ENCODE measurements around the gene SSU72. TPM values are rescaled to one million over a fixed set of nuclear protein-coding genes. Genes with fewer than 3 reads are reported as not detected.

SSU72 gene
- total and polyA plus RNA-seq, 7 experiments from 2014 or later, result 121 to 267 (median 143) TPM

- H3K27ac ChIP-seq (ENCODE audit: low read depth, low read length), result no peak overlapping the region
- ChIA-PET CTCF (no interaction called here), POLR2A (interaction anchor here (1.2 kb wide), 1 partner anchor 12 kb away, joined by 5 read pairs; no protein-coding TSS in a partner anchor)
- intact Hi-C loops (cut with micrococcal nuclease), result loop anchor here in 1 of 2 donors (10.0 kb wide), 2 partner anchors 213 to 503 kb away; partner anchors contain the start of genes C1orf159 and MRPL20
- H3K4me3 ChIP-seq (ENCODE audit: low read length), result no peak overlapping the region
- Mint-ChIP-seq H3K9me3 (peaks cover 0 to 7% (median 0%) of the 10 kb centered on the region in 11 donors), H3K36me3 (peaks cover 0 to 4% (median 0%) of the 10 kb centered on the region in 5 donors), H3K27ac (peak overlapping the region in 6 of 9 donors; percentile 28 to 86 (median 78)), H3K4me1 (peaks cover 12 to 35% (median 26%) of the 10 kb centered on the region in 7 donors), H3K27me3 (no peaks in the 10 kb centered on the region), H3K4me3 (peak overlapping the region; percentile 68 to 88 (median 82))
- peaks cover 15 to 21% of the 10 kb centered on the region in 2 donors for H3K4me1 ChIP-seq (ENCODE audit: control insufficient read depth in 2 of 2, insufficient read depth in 2 of 2, low read length in 2 of 2)
- no peaks in the 10 kb centered on the region for H3K27me3 ChIP-seq (ENCODE audit: control insufficient read depth in 2 of 2, insufficient read depth in 2 of 2, low read length in 2 of 2)
- DNase-seq, result no peak
- ATAC-seq, result no peak
- no peaks in the 10 kb centered on the region for H3K9me3 ChIP-seq (ENCODE audit: control insufficient read depth in 2 of 3, low read length in 3 of 3)
- peaks cover 0 to 3% (median 0%) of the 10 kb centered on the region in 3 experiments for H3K36me3 ChIP-seq (ENCODE audit: control insufficient read depth in 2 of 3, insufficient read depth in 3 of 3, low read length in 3 of 3)
These were observed 42.9 kb upstream of the SSU72 start for GRCh38 chr1:1617516-1617915.

GRCh38 chr1:1616838-1617237, 42.2 kb upstream of the SSU72 start:
- Histone ChIP-seq H3K36me3 (ENCODE audit: control insufficient read depth in 2 of 3, insufficient read depth in 3 of 3, low read length in 3 of 3) (peaks cover 0 to 3% (median 0%) of the 10 kb centered on the region in 3 experiments), H3K27ac (ENCODE audit: low read depth, low read length) (peak overlapping the region; percentile 100), H3K4me3 (ENCODE audit: low read length) (no peak overlapping the region), H3K4me1 (ENCODE audit: control insufficient read depth in 2 of 2, insufficient read depth in 2 of 2, low read length in 2 of 2) (peaks cover 15 to 21% of the 10 kb centered on the region in 2 donors), H3K27me3 (ENCODE audit: control insufficient read depth in 2 of 2, insufficient read depth in 2 of 2, low read length in 2 of 2) (no peaks in the 10 kb centered on the region), H3K9me3 (ENCODE audit: control insufficient read depth in 2 of 3, low read length in 3 of 3) (no peaks in the 10 kb centered on the region)
- ATAC-seq (no peak), DNase-seq (no peak)
- Mint-ChIP-seq H3K27me3 (no peaks in the 10 kb centered on the region), H3K36me3 (peaks cover 0 to 4% (median 0%) of the 10 kb centered on the region in 5 donors), H3K27ac (peak overlapping the region in 8 of 9 donors; percentile 28 to 86 (median 80)), H3K9me3 (peaks cover 0 to 7% (median 0%) of the 10 kb centered on the region in 11 donors), H3K4me1 (peaks cover 12 to 36% (median 32%) of the 10 kb centered on the region in 7 donors), H3K4me3 (peak overlapping the region; percentile 68 to 88 (median 82))
- intact Hi-C loops (cut with micrococcal nuclease), result loop anchor here in 1 of 2 donors (10.0 kb wide), 2 partner anchors 212 to 502 kb away; partner anchors contain the start of genes C1orf159 and MRPL20
- CTCF ChIA-PET, result no interaction called here
- POLR2A ChIA-PET, result interaction anchor here (0.5 to 4.1 kb wide), 4 partner anchors 8 to 196 kb away, joined by 3 to 42 read pairs (median 14); no protein-coding TSS in a partner anchor

GRCh38 chr1:1616045-1616790, 41.6 kb upstream of the SSU72 start:
- H3K27ac ChIP-seq (ENCODE audit: low read depth, low read length), result peak overlapping the region; percentile 100
- ATAC-seq, result peak; percentile 21
- Mint-ChIP-seq H3K27ac (peak overlapping the region; percentile 45 to 91 (median 80)), H3K9me3 (peaks cover 0 to 7% (median 0%) of the 10 kb centered on the region in 11 donors), H3K4me1 (peaks cover 12 to 36% (median 32%) of the 10 kb centered on the region in 7 donors), H3K4me3 (peak overlapping the region; percentile 68 to 88 (median 82)), H3K27me3 (no peaks in the 10 kb centered on the region), H3K36me3 (peaks cover 0 to 4% (median 0%) of the 10 kb centered on the region in 5 donors)
- H3K4me3 ChIP-seq (ENCODE audit: low read length), result peak overlapping the region; percentile 74
- H3K36me3 ChIP-seq (ENCODE audit: control insufficient read depth in 2 of 3, insufficient read depth in 3 of 3, low read length in 3 of 3), result peaks cover 0 to 3% (median 0%) of the 10 kb centered on the region in 3 experiments
- H3K4me1 ChIP-seq (ENCODE audit: control insufficient read depth in 2 of 2, insufficient read depth in 2 of 2, low read length in 2 of 2), result peaks cover 15 to 21% of the 10 kb centered on the region in 2 donors
- H3K27me3 ChIP-seq (ENCODE audit: control insufficient read depth in 2 of 2, insufficient read depth in 2 of 2, low read length in 2 of 2), result no peaks in the 10 kb centered on the region
- peak in 6 of 9 donors; percentile 35 to 63 (median 48) for DNase-seq
- intact Hi-C loops (cut with micrococcal nuclease), result loop anchor here in 1 of 2 donors (10.0 kb wide), 2 partner anchors 211 to 501 kb away; partner anchors contain the start of genes C1orf159 and MRPL20
- no peaks in the 10 kb centered on the region for H3K9me3 ChIP-seq (ENCODE audit: control insufficient read depth in 2 of 3, low read length in 3 of 3)
- POLR2A ChIA-PET, result interaction anchor here (0.9 to 4.1 kb wide), 15 partner anchors 9 to 616 kb away, joined by 3 to 86 read pairs (median 15); partner anchors contain the start of genes AURKAIP1, MMP23B and MRPL20
- CTCF ChIA-PET, result no interaction called here

GRCh38 chr1:1615256-1616044, 40.8 kb upstream of the SSU72 start, which contains the start of gene MIB2:
Gene MIB2 (plus strand): TSS chr1:1615500. CDS start chr1:1623453, 7,953 bp downstream.
- ChIA-PET POLR2A (interaction anchor here (0.6 to 4.1 kb wide), 19 partner anchors 8 to 617 kb away, joined by 3 to 86 read pairs (median 5); partner anchors contain the start of genes AURKAIP1, MMP23B and MRPL20), CTCF (interaction anchor here (1.0 kb wide), 1 partner anchor 16 kb away, joined by 3 read pairs; the partner anchor contains the start of gene MMP23B)
- Histone ChIP-seq H3K4me1 (ENCODE audit: control insufficient read depth in 2 of 2, insufficient read depth in 2 of 2, low read length in 2 of 2) (peaks cover 15 to 21% of the 10 kb centered on the region in 2 donors), H3K4me3 (ENCODE audit: low read length) (peak within 1 kb of the TSS; percentile 74), H3K27ac (ENCODE audit: low read depth, low read length) (peak within 1 kb of the TSS; percentile 100), H3K27me3 (ENCODE audit: control insufficient read depth in 2 of 2, insufficient read depth in 2 of 2, low read length in 2 of 2) (no peaks in the 10 kb centered on the region), H3K36me3 (ENCODE audit: control insufficient read depth in 2 of 3, insufficient read depth in 3 of 3, low read length in 3 of 3) (peaks cover 0 to 3% (median 0%) of the 10 kb centered on the region in 3 experiments), H3K9me3 (ENCODE audit: control insufficient read depth in 2 of 3, low read length in 3 of 3) (no peaks in the 10 kb centered on the region)
- Mint-ChIP-seq H3K27me3 (no peaks in the 10 kb centered on the region), H3K9me3 (peaks cover 0 to 7% (median 0%) of the 10 kb centered on the region in 11 donors), H3K4me1 (peaks cover 18 to 36% (median 32%) of the 10 kb centered on the region in 7 donors), H3K4me3 (peak within 1 kb of the TSS; percentile 93 to 99 (median 96)), H3K27ac (peak within 1 kb of the TSS; percentile 94 to 100 (median 99)), H3K36me3 (peaks cover 0 to 4% (median 0%) of the 10 kb centered on the region in 5 donors)
- intact Hi-C loops (cut with micrococcal nuclease), result loop anchor here (1.0 to 10.0 kb wide), 13 partner anchors 8 to 501 kb away; partner anchors contain the start of genes CDK11B (in 2 of the 2), SSU72 (in 2 of the 2), ATAD3A (in 1 of the 2) and ATAD3B (in 1 of the 2)
- peak; percentile 94 for ATAC-seq
- peak; percentile 98 to 100 (median 99) for DNase-seq

- Mint-ChIP-seq H3K27me3 (no peaks in the 10 kb centered on the region), H3K36me3 (peaks cover 0 to 4% (median 0%) of the 10 kb centered on the region in 5 donors), H3K27ac (peak overlapping the region; percentile 94 to 100 (median 99)), H3K4me3 (peak overlapping the region; percentile 93 to 99 (median 96)), H3K4me1 (peaks cover 17 to 36% (median 32%) of the 10 kb centered on the region in 7 donors), H3K9me3 (peaks cover 0 to 7% (median 0%) of the 10 kb centered on the region in 11 donors)
- intact Hi-C loops (cut with micrococcal nuclease), result loop anchor here (1.0 to 10.0 kb wide), 13 partner anchors 8 to 500 kb away; partner anchors contain the start of genes CDK11B (in 2 of the 2), SSU72 (in 2 of the 2), ATAD3A (in 1 of the 2) and ATAD3B (in 1 of the 2)
- ChIA-PET POLR2A (interaction anchor here (0.7 to 4.1 kb wide), 20 partner anchors 8 to 617 kb away, joined by 3 to 86 read pairs (median 5); partner anchors contain the start of genes AURKAIP1, MMP23B and MRPL20), CTCF (interaction anchor here (0.6 to 1.0 kb wide), 2 partner anchors 16 to 43 kb away, joined by 3 to 5 read pairs; partner anchors contain the start of gene MMP23B)
- H3K4me3 ChIP-seq (ENCODE audit: low read length), result peak overlapping the region; percentile 74
- peaks cover 15 to 21% of the 10 kb centered on the region in 2 donors for H3K4me1 ChIP-seq (ENCODE audit: control insufficient read depth in 2 of 2, insufficient read depth in 2 of 2, low read length in 2 of 2)
- H3K27me3 ChIP-seq (ENCODE audit: control insufficient read depth in 2 of 2, insufficient read depth in 2 of 2, low read length in 2 of 2), result no peaks in the 10 kb centered on the region
- peak overlapping the region; percentile 100 for H3K27ac ChIP-seq (ENCODE audit: low read depth, low read length)
- DNase-seq, result no peak
- peak; percentile 0 for ATAC-seq
- no peaks in the 10 kb centered on the region for H3K9me3 ChIP-seq (ENCODE audit: control insufficient read depth in 2 of 3, low read length in 3 of 3)
- peaks cover 0 to 3% (median 0%) of the 10 kb centered on the region in 3 experiments for H3K36me3 ChIP-seq (ENCODE audit: control insufficient read depth in 2 of 3, insufficient read depth in 3 of 3, low read length in 3 of 3)
These were observed 40.2 kb upstream of the SSU72 start for GRCh38 chr1:1614954-1615255.

All from naive thymus-derived CD4-positive, alpha-beta T cell (primary cell).